T47D (cell line): ENCODE measurements around the gene TMSB4X.
A peak's percentile ranks its signal among the peaks of the same experiment; 100 is the strongest.

Source experiments
- DNase-seq, 2 experiments: peaks; one replicate each; pipeline versions ENCODE4 v3.0.0 to v3.0.0-alpha.2; 2011 to 2012; ENCODE audit warnings: low read depth in 1 of 2, low spot score in 1 of 2
- JUND ChIP-seq: IDR thresholded peaks from 2 replicates; pipeline ENCODE4 v1.6.1; 2012; ENCODE audit warnings: low read depth
- in situ Hi-C: cut with HindIII; loops from 2 replicates; pipeline ENCODE4 v1.10.0; 2016; ENCODE audit warnings: low sequenced_read_pairs, low pct_unique_long_range_greater_than_20kb

Gene TMSB4X

GRCh38 chrX:12984603-12985319 is 9.9 kb downstream of the TMSB4X start:
- no peak; the same call in 1 of the 2 replicates for TF ChIP-seq JUND
- DNase-seq = peak in 1 of 2 experiments; percentile 95
- in situ Hi-C loops = no loop called here

- DNase-seq = no peak
- TF ChIP-seq JUND = no peak
- in situ Hi-C loops = no loop called here
Observed at GRCh38 chrX:12985331-12985730, 10.4 kb downstream of the TMSB4X start.

GRCh38 chrX:12986164-12986779 is 11.4 kb downstream of the TMSB4X start:
- no peak for DNase-seq
- no peak for TF ChIP-seq JUND
- in situ Hi-C loops = no loop called here

- no peak for TF ChIP-seq JUND
- DNase-seq = no peak
- in situ Hi-C loops = no loop called here
Observed at GRCh38 chrX:12986886-12987285, 12.0 kb downstream of the TMSB4X start.

DNA sequence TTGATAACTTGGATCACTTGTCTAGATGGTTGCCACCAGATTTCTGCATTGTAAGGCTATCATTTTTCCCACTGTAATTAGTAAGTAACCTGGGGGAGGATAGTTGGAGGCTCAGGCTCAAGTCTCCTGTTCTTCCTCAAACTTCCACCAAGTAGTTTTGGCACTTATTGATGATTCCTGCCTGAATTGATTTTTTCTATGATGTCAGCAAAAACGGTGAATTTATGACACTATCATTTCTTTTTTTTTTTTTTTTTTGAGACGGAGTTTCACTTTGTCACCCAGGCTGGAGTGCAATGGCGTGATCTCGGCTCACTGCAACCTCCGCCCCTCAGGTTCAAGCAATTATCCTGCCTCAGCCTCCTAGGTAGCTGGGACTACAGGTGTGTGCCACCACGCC is 12.4 kb downstream of the TMSB4X start:
- in situ Hi-C loops = no loop called here
- no peak for TF ChIP-seq JUND
- DNase-seq = no peak

GRCh38 chrX:12987900-12988594 is 13.1 kb downstream of the TMSB4X start:
- in situ Hi-C loops = no loop called here
- TF ChIP-seq JUND = no peak
- no peak for DNase-seq

- DNase-seq = peak in 1 of 2 experiments; percentile 95
- in situ Hi-C loops = no loop called here
- TF ChIP-seq JUND = peak; percentile 99
Observed at GRCh38 chrX:12988797-12989196, 13.9 kb downstream of the TMSB4X start.

GRCh38 chrX:12989461-12989860 is 14.6 kb downstream of the TMSB4X start:
- in situ Hi-C loops = no loop called here
- DNase-seq = no peak
- no peak for TF ChIP-seq JUND

DNA sequence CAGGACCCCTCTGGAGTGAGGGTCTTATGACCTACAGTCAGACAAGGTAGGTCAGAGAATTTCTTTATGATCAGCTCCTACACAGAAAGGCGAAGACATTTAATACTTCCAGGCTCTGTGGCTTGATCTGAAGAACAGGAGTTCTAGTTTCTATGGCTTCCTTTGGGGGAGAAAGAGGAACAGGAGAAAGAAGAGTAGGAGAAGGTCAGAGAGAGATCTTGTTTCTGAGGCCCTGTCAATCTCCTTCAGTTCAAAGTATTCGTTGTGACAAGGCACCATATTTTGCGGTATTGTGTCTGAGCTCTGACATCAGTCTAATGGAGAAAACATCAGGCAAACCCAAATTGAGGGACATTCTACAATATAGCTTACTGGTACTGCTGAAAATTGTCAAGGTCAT is 16.7 kb downstream of the TMSB4X start:
- in situ Hi-C loops = no loop called here
- TF ChIP-seq JUND = no peak
- DNase-seq = no peak

DNA sequence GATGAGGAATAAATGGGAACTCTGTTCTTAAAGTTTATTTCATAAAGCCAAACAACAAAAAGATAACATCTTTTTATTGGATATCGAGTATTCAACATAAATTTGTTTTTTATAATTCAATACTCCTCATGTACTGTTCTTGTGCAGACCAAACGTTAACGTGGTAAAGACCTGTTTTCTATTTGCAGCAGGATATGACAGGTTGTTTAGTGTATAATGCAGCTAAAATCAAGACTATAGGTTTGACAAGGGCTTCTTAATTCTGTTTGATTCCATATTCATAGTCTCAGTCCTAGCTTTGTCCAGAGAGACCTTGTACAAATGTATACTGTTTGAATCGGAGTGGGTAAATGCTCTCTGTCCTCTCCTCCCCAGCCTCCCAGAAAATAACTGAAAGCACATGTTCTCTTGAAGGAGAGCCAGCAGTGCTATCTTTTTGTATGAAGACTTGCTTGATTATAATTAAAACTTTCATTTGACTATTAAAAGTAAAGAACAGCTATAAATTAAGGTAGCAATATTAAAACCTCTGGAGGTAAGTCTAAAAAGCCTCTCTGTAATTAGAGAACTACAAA is 17.7 kb downstream of the TMSB4X start:
- TF ChIP-seq JUND = no peak
- no peak for DNase-seq
- in situ Hi-C loops = no loop called here

DNA sequence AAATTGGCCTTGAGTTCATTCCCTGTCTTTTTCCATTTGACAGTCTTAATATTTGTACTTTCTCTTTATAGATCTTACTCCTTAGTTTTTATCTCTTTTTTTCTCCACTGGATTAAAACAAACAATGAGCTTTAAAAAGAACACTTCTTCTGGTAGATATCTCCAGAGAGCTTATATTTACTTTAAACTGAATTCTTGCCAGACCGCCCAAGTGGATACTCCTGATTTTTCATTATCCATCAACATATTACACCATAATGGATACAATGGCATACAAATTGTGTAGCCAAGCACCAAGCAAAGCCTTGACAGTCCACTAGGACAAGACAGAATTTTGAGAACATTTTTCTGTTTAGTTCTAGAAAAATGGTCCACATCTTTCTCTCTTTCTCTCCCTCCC is 18.9 kb downstream of the TMSB4X start:
- in situ Hi-C loops = no loop called here
- TF ChIP-seq JUND = no peak
- no peak for DNase-seq

DNA sequence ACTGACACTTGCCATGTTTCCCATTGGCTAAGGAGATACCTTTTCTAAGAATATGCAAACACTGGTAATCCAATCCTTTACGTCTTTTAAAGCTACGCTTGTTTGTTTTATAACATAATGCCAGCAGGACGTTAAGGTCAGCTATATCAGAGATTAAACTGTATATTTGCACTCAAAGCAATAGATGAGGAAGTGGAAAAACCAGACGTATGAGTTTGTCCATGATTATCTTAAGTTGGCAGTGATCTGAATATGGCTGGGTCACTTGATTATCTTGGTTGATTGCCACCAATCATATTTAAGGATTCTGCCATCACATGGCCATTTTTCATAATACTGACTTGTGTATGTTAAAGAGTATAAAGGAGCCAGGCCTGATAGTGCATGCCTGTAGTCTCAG is 19.4 kb downstream of the TMSB4X start:
- no peak for DNase-seq
- TF ChIP-seq JUND = no peak
- in situ Hi-C loops = no loop called here

- TF ChIP-seq JUND = no peak
- no peak for DNase-seq
- in situ Hi-C loops = no loop called here
Observed at GRCh38 chrX:12996934-12997435, 22.1 kb downstream of the TMSB4X start.
